ENCODE measurements around the gene TBC1D14.

The TBC1D14 gene

DNA sequence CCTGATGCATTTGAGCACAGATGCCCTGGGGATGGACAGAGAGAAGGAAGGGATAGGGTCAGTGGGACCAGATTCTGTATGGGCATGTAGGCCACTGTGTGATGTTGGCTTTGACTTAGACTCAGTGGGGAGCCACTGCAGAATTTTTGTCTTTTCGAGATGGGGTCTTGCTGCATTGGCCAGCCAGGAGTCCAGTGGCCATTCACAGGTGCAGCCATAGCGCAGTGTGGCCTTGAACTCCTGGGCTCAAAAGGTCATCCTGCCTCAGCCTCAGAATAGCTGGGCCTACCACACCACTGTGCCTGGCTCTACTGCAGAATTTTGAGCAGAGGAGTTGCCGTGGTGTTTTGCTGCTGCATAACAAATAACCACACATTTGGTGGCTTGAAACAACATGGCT lies 22.8 kb downstream of the TBC1D14 start:
- DNase-seq: no peak

DNA sequence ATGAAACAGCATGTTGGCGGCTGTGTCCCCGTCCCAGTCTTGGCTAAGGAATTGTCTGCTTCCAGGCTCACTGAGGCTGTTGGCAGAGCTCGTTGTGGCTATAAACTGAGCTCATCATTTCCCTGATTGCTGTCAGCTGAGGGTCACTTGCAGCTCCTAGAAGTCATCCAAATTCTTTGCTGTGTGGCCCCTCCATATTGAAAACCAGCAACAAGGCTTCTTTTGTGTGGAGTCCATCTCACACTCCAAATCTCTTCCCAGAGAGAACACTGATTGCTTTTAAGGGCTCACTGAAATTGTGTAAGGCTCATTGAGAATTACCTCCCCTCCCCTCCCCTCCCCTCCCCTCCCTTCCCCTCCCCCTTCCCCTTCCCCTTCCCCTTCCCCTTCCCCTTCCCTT lies 23.3 kb downstream of the TBC1D14 start:
- DNase-seq: no peak

DNA sequence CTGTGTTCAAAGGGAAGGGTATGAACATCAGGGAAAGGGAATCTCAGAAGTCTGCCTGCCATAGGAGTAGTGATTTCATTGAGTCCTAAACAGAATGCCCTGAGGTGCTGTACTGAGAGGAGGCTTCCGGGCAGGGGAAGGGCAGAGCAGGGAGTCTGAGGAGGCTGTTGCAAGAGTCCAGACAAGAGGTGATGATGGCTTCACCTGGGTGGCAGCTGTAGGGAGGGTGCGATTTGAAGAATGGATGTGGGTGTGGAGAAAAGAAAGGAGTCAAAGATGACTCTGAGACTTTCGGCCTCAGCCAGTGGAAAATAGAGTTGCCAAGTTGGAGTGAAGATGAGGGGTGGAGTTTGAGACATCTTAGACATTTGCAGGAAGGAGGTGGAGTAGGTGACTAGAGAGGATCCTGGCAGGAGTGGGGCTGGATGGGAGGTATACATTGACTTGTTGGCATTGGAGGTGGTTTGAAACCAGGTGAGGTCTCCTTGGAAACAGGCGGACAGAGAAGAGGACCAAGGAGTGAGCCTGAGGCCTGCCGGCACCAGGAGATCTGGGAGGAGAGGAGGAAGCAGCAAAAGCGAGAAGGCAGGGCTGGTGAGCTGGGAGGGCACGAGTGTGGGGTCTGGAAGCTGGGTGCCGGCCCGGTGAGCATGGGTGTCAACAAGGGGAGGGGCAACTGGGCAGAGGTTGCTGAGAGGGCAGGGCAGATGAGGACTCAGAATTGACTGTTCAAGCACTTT lies 24.2 kb downstream of the TBC1D14 start:
- DNase-seq: no peak

DNA sequence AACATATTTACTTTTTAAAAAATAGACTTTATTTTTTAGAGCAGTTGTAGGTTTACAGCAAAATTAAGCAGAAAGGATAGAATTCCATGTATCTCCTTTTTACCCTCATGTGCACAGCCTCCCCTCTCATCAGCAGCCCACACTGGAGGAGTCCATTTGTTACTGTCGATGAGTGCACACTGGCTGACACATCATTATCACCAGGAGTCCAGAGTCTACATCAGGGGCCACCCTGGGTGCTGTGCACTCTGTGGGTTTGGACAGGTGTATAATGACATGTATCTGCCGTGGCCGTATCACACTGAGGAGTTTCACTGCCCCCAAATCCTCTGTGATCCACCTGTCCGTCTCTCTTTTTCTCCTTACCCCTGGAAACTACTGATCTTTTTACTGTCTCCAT lies 26.3 kb downstream of the TBC1D14 start:
- no peak for DNase-seq

- no peak for DNase-seq
These were observed 27.6 kb downstream of the TBC1D14 start for GRCh38 chr4:6937201-6937600.

DNA sequence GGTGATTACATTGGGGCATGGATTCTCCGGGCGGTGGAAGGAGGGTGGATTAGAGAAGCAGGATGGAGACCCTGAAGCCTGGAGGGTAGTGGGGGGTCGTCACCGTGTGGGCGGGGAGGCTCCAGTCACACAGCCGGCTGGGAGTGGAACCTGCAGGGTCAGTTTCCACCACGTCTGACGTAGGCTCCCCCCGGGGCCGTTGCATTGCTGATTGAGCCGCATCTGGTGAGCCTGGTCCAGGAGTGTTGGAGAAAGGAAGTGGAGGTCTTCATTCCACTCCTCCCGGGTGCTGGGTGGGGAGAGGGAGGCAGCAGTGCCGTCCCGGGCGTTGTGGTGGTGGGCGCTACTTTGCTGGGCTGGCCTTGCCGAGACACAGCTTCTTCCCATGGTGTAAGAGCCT lies 28.1 kb downstream of the TBC1D14 start:
- DNase-seq: no peak

GRCh38 chr4:6938237-6938636 lies 28.6 kb downstream of the TBC1D14 start:
- DNase-seq: peak; percentile 76

- DNase-seq: no peak
These were observed 29.1 kb downstream of the TBC1D14 start for GRCh38 chr4:6938647-6939271.

GRCh38 chr4:6939761-6940743 lies 30.4 kb downstream of the TBC1D14 start:
- no peak for DNase-seq

DNA sequence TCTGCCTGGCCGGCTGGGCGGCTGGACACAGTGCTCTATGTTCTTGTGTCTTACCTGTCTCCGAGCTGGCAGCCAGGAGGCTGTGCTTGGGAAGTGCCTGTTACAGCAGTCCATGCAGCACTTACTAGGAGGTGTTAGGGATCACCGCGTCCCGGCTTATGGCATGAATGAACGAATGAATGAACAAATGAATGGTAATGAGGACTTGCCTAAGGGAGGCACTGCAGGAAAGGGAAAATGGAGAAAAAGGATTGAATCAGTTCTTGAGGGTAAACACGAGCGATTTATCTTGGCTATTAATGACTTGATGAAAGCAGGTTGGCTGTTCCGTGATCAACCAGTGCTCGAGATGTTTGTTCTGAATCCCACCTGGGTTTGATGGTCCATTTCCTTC lies 31.1 kb downstream of the TBC1D14 start:
- DNase-seq: no peak

- DNase-seq: no peak
These were observed 32.2 kb downstream of the TBC1D14 start for GRCh38 chr4:6941796-6942195.

GRCh38 chr4:6942238-6942800 lies 32.7 kb downstream of the TBC1D14 start:
- DNase-seq: peak; percentile 17

DNA sequence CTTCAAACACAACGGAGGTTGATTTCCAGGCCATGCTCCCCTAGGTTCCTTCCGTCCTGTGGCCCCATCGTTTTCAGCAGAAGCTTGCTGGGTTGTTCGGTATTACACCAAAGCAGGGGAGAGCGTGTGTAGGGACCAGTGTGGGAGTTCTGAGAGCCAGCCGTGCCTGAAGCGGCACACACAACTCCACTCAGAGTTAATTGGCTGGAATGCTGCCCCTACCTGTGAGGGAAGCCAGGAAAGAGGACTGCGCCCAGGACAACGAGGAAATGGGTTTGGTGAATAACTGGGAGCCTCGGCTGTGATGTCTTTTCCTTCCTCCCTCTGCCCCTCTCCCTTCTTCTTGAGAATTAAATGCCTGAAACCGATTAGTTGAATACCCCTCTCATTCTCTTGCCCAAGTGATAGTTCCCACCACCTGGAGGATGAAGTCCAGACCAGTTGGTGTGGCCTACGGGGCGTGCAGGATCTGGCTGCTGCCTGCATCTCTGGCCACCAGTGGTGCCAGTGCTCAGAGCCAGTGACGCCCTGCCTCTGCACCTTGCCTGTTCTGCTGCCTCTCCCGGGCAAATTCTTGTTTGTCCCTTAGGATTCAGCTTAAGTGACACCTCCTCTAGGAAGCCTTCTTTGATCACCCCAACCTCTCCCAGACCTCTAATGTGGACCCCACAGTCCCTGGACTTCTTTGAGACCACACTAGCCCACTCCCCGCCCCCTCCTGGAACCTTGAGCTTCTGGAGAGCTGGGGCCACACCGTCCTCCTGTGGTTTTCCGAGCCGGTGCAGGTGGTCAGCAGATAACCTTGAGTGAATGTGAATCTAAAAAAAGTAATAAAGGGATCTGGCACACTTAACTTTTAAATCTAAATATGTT lies 33.6 kb downstream of the TBC1D14 start:
- DNase-seq: no peak

- DNase-seq: no peak
These were observed 34.2 kb downstream of the TBC1D14 start for GRCh38 chr4:6943885-6944225.

GRCh38 chr4:6944301-6945051 lies 34.9 kb downstream of the TBC1D14 start:
- no peak for DNase-seq

DNA sequence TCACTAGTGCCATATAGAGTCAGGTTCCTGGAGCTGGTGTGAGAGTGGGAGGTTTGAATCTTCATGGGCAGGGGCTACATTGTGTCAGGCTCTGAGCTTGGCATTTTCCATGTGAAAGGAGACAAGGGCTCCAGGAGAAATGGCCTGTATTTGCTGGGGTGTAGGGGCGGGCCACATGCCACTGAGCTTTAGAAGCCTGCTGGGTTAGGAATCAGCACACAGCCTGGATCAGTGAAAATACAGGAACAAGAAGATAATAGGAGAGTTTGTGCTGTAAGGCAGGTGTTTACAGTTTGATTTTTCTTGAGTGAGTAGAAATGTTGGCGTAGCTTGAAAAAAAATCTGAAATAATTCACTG lies 35.4 kb downstream of the TBC1D14 start:
- DNase-seq: no peak

DNA sequence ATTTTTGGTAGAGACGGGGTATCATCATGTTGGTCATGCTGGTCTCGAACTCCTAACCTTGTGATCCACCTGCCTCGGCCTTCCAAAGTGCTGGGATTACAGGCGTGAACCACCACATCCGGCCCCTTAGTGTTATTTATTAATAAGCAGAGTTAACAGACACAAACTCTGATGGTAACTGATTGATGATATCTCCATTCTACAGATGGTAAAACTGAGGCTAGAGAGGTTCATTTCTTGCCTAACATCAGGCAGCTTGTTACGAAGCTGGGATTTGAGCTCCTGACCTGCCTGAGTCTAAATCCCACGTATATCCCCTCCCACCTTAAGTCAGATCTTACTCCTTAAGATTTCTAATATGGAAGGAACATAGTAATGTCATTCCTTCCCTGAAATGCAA lies 36.9 kb downstream of the TBC1D14 start:
- DNase-seq: no peak

DNA sequence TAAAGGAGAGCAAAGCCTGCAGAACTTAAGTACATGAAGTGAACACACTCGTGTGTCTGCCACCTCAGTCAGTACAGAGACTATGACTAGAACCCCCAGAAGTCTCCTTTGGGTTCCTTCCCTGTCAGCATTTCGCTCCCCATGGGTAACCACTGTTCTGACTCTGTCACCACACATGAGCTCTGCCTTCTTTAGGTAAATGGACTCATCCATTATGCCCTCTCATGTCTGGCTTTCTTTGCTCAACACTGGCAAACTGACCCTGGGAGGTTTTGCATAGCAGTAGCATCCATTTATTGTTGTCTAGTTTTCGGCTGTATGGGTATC lies 38.5 kb downstream of the TBC1D14 start:
- DNase-seq: no peak

- DNase-seq: no peak
These were observed 42.3 kb downstream of the TBC1D14 start for GRCh38 chr4:6951880-6952381.

- DNase-seq: no peak
These were observed 44.2 kb downstream of the TBC1D14 start for GRCh38 chr4:6953751-6954380.

GRCh38 chr4:6955261-6955911 lies 45.8 kb downstream of the TBC1D14 start:
- DNase-seq: no peak
